Suprapubic skin (tissue), 4 donors: ENCODE data around the gene PKIB. TPM values are rescaled to one million over a fixed set of nuclear protein-coding genes. Genes with fewer than 3 reads are reported as not detected.

Source experiments
- DNase-seq, 2 donors: peaks; one replicate each; pipeline ENCODE4 v3.0.0-alpha.2; 2019; ENCODE audit warnings: low spot score in 2 of 2
- H3K27ac ChIP-seq: fragments of 200-600 bp; sonication (generic); one replicate; pipeline ENCODE4 v1.5.1; 2019
- H3K27me3 ChIP-seq: fragments of 200-600 bp; sonication (generic); one replicate; pipeline ENCODE4 v1.5.1; 2019
- H3K36me3 ChIP-seq: fragments of 200-600 bp; sonication (generic); one replicate; pipeline ENCODE4 v1.5.1; 2019
- H3K4me1 ChIP-seq: fragments of 200-600 bp; sonication (generic); one replicate; pipeline ENCODE4 v1.5.1; 2019
- H3K4me3 ChIP-seq: fragments of 200-600 bp; sonication (generic); one replicate; pipeline ENCODE4 v1.5.1; 2019; ENCODE audit warnings: mild to moderate bottlenecking
- H3K9me3 ChIP-seq: fragments of 200-600 bp; sonication (generic); one replicate; pipeline ENCODE4 v1.5.1; 2019
- CTCF ChIP-seq, 2 donors: fragments of 200-600 bp in 1 of 2; fragments of 450-650 bp in 1 of 2; sonication (generic) in 1 of 2; IDR thresholded peaks; one replicate each; pipeline ENCODE4 v1.5.1; 2016 to 2019; ENCODE audit warnings: antibody characterized with exemption in 2 of 2, mild to moderate bottlenecking in 1 of 2, moderate library complexity in 1 of 2
- EP300 ChIP-seq: sonication (generic); formaldehyde crosslinking; IDR thresholded peaks from one replicate; pipeline ENCODE4 v1.6.1; 2017; ENCODE audit warnings: antibody characterized with exemption
- POLR2A ChIP-seq, 2 donors: fragments of 450-650 bp; IDR thresholded peaks; one replicate each; pipeline ENCODE4 v1.6.1; 2017; ENCODE audit warnings: antibody characterized with exemption in 2 of 2, mild to moderate bottlenecking in 2 of 2, moderate library complexity in 2 of 2
- POLR2AphosphoS5 ChIP-seq, 3 donors: sonication (generic); formaldehyde crosslinking; IDR thresholded peaks; one replicate each; pipeline ENCODE4 v1.6.1; 2017; ENCODE audit warnings: antibody characterized with exemption in 3 of 3
- WGBS: methylation state at CpG from one replicate; pipeline ENCODE4 v1.1.5; 2018; 5-methylcytosine and 5-hydroxymethylcytosine counted together
- total RNA-seq, 4 donors: library from RNA; depleted of rRNA; stranded (reverse); fragments of >200 nt; gene quantifications; one replicate each; pipeline ENCODE4 v1.1.0, GENCODE V29; 2016

The PKIB gene
- total RNA-seq, 4 donors from 2014 or later = 6.4 to 12.0 (median 8.2) TPM

DNA sequence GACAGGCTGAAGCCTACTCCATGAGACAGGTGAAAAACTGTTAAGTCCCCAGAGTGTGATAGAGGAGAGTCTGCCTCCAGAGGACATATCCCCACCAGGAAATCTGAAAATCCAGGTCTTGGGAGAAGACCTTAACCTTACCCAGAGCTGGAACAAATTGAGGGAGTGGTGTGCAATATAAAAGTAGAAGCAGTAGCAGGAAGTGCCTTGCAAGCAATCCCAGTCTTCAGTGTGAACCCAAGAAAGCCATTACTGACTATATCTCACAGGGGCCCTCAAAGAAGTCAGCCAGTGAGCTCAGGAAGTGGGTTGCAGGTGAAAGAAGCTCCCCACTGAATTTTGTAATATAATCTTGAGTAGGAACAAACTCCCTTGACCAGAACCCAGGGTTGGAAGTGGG is 41.9 kb upstream of the PKIB start:
- no peak overlapping the region for H3K27ac ChIP-seq
- TF ChIP-seq EP300 (no peak), POLR2AphosphoS5 (IDR thresholded peaks at IDR 0.05) (no peak), CTCF (IDR thresholded peaks at IDR 0.05) (no peak), POLR2A (IDR thresholded peaks at IDR 0.05) (no peak)
- H3K9me3 ChIP-seq = peaks cover 5% of the 10 kb centered on the region
- no peaks in the 10 kb centered on the region for H3K27me3 ChIP-seq
- no peak overlapping the region for H3K4me3 ChIP-seq
- no peaks in the 10 kb centered on the region for H3K36me3 ChIP-seq
- H3K4me1 ChIP-seq = no peaks in the 10 kb centered on the region
- no peak for DNase-seq

GRCh38 chr6:122568797-122569221 is 41.4 kb upstream of the PKIB start:
- no peak for DNase-seq
- 75% methylated on average over 3 of the region's 3 CpGs for WGBS
- Histone ChIP-seq H3K27me3 (no peaks in the 10 kb centered on the region), H3K9me3 (peaks cover 2% of the 10 kb centered on the region), H3K4me3 (no peak overlapping the region), H3K27ac (no peak overlapping the region), H3K36me3 (no peaks in the 10 kb centered on the region), H3K4me1 (no peaks in the 10 kb centered on the region)
- TF ChIP-seq EP300 = no peak
- no peak for TF ChIP-seq POLR2A (IDR thresholded peaks at IDR 0.05)
- no peak for TF ChIP-seq CTCF (IDR thresholded peaks at IDR 0.05)
- no peak for TF ChIP-seq POLR2AphosphoS5 (IDR thresholded peaks at IDR 0.05)

GRCh38 chr6:122569230-122569771 is 40.9 kb upstream of the PKIB start:
- Histone ChIP-seq H3K4me3 (no peak overlapping the region), H3K4me1 (no peaks in the 10 kb centered on the region), H3K36me3 (no peaks in the 10 kb centered on the region), H3K9me3 (no peaks in the 10 kb centered on the region), H3K27ac (no peak overlapping the region), H3K27me3 (no peaks in the 10 kb centered on the region)
- no peak for DNase-seq
- WGBS = 84% methylated on average over 6 of the region's 6 CpGs
- TF ChIP-seq EP300 (no peak), POLR2A (IDR thresholded peaks at IDR 0.05) (no peak), CTCF (IDR thresholded peaks at IDR 0.05) (no peak), POLR2AphosphoS5 (IDR thresholded peaks at IDR 0.05) (no peak)

GRCh38 chr6:122571888-122572287 is 38.3 kb upstream of the PKIB start:
- DNase-seq = no peak
- no peak for TF ChIP-seq CTCF (IDR thresholded peaks at IDR 0.05)
- TF ChIP-seq POLR2AphosphoS5 (IDR thresholded peaks at IDR 0.05) = no peak
- TF ChIP-seq EP300 = no peak
- no peak for TF ChIP-seq POLR2A (IDR thresholded peaks at IDR 0.05)
- 80% methylated on average over 2 of the region's 2 CpGs for WGBS
- Histone ChIP-seq H3K36me3 (no peaks in the 10 kb centered on the region), H3K4me1 (no peaks in the 10 kb centered on the region), H3K4me3 (no peak overlapping the region), H3K27me3 (no peaks in the 10 kb centered on the region), H3K9me3 (no peaks in the 10 kb centered on the region), H3K27ac (no peak overlapping the region)

- Histone ChIP-seq H3K27me3 (no peaks in the 10 kb centered on the region), H3K27ac (no peak overlapping the region), H3K4me3 (no peak overlapping the region), H3K4me1 (no peaks in the 10 kb centered on the region), H3K9me3 (no peaks in the 10 kb centered on the region), H3K36me3 (no peaks in the 10 kb centered on the region)
- DNase-seq = no peak
- TF ChIP-seq POLR2AphosphoS5 (IDR thresholded peaks at IDR 0.05) (no peak), EP300 (no peak), CTCF (IDR thresholded peaks at IDR 0.05) (no peak), POLR2A (IDR thresholded peaks at IDR 0.05) (no peak)
- 96% methylated on average over 2 of the region's 2 CpGs for WGBS
These were observed 33.3 kb upstream of the PKIB start for GRCh38 chr6:122576888-122577287.
